Rectal smooth muscle tissue (tissue), 1 donor: ENCODE measurements around the gene NFE2.
"Not testable (repeated sequence)": the region's sequence is repeated elsewhere in the genome, so short reads cannot be mapped to it uniquely, and the experiment has no call there.

Experiments
- H3K27ac ChIP-seq: one replicate; pipeline ENCODE4 v1.7.0; 2013; ENCODE audit warnings: low read depth, low read length, inconsistent platforms
- H3K27me3 ChIP-seq: one replicate; pipeline ENCODE4 v1.7.0; 2013; ENCODE audit warnings: low read length; ENCODE audit not compliant: control insufficient read depth, insufficient read depth
- H3K36me3 ChIP-seq: one replicate; pipeline ENCODE4 v1.7.0; 2013; ENCODE audit warnings: low read length; ENCODE audit not compliant: control insufficient read depth, insufficient read depth
- H3K4me1 ChIP-seq: one replicate; pipeline ENCODE4 v1.7.0; 2013; ENCODE audit warnings: low read length; ENCODE audit not compliant: control insufficient read depth, insufficient read depth
- H3K4me3 ChIP-seq: one replicate; pipeline ENCODE4 v1.7.0; 2013; ENCODE audit warnings: low read length
- H3K9ac ChIP-seq: one replicate; pipeline ENCODE4 v1.7.0; 2013; ENCODE audit warnings: low read length

NFE2 gene

GRCh38 chr12:54329759-54330158, 28.9 kb upstream of the NFE2 start:
- peaks cover 12% of the 10 kb centered on the region for H3K4me1 ChIP-seq
- no peak overlapping the region for H3K27ac ChIP-seq
- no peak overlapping the region for H3K9ac ChIP-seq
- no peaks in the 10 kb centered on the region for H3K36me3 ChIP-seq
- no peaks in the 10 kb centered on the region for H3K27me3 ChIP-seq
- H3K4me3 ChIP-seq = no peak overlapping the region

DNA sequence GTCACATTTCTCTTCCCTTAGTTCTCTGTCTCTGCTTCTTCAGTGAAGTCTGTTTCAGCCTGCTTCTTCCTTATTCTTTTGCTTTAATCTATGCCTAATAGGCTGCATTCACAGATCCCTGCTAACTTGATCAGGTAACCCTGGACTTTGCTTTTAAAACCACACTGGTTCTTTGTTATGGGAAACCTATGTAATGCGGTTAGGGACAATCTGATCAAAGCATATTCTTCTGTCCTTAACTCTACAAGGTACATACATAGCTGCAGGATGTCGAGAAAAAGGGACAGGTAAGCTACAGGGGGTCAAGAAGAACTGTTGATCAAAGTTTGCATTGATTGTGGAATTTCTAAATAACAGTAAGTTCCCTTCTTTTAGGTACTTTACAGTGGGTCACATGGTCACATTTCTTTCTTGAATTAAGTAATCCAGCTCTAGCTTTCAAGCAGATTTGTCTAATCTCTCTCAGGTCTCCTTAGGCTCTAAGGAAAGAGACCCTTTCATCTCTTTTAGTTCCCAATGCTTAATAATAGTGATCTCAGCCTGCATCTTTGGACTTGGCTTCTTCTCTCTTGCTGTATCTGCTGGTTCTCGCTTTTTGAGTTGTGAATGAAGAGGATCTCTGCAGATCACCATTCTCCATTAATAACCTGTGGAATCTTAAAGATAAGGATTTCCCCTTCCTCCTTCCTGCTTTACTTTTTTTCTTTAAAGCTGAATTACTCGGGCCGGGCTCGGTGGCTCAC, 28.0 kb upstream of the NFE2 start:
- Histone ChIP-seq H3K9ac (no peak overlapping the region), H3K4me1 (peaks cover 12% of the 10 kb centered on the region)

DNA sequence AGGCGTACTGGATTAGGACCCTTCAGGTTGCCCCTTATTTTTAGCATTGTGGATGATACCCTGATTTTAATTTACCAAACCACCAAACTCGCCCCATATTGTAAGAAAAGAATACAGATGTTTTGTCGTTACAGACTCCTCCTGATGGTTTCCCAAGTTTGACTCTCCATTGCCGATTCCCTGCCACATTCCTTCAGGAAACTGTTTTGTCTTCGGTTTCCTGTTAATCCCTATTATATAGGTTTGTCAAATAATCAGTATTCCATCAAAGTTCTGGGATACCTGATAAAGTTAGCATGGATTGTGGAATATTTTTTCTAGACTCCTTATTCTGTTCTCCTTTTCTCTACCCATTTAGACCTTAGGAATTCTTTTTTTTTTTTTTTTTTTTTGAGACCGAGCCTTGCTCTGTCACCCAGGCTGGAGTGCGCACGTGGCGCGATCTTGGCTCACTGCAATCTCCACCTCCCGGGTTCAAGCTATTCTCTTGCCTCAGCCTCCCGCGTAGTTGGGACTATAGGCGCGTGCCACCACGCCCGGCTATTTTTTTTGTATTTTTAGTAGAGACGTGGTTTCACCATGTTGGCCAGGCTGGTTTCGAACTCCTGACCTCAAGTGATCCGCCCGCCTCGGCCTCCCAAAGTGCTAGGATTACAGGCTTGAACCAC, 24.8 kb upstream of the NFE2 start:
- Histone ChIP-seq H3K27ac (peak overlapping the region; percentile 82), H3K4me1 (peaks cover 11% of the 10 kb centered on the region), H3K4me3 (peak overlapping the region; percentile 86), H3K9ac (peak overlapping the region; percentile 87)
- not testable (repeated sequence) for H3K36me3 ChIP-seq, H3K27me3 ChIP-seq

More for the DNA sequence above, 28.0 kb upstream of the NFE2 start:
- no peaks in the 10 kb centered on the region for H3K36me3 ChIP-seq
- H3K4me3 ChIP-seq = no peak overlapping the region
- no peaks in the 10 kb centered on the region for H3K27me3 ChIP-seq
- H3K27ac ChIP-seq = no peak overlapping the region

DNA sequence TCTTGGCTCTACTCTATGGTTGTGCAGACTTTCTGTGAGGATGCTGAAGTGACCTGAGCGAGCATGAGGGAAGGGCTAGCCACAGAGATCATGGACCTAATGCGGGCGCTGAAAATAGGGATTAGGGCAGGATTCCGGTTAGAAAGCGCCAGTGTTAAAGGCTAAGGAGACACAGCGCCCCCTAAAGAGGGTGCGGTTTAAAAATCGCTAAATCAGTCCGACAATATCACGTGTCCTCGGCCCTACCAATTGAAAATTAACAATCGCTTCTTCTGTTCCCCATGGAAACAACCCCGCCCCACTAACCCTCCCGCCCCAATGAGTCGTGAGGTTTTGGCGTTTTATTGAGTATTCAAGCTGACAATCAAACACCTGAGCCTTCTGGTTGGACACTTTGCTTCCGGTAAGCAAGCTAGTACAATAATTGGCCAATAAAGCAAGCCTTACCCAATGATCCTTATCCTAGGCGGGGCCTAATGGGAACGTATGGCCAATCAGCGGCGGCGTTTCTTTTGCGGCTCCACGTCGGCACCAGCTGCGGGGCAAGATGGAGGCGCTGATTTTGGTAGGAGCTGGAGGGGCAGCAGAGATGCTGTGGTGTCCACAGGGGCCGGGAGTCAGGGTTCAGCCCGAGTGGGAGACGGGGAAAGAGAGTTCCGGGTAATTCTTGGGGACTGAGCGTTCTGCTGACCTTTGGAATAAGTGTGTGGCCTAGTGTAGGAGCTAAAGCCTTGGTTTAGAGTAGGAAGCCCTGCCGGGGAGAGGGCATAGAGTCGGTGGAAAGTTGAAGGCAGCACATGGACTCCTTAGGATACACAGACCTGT, 24.0 kb upstream of the NFE2 start, which contains the start of gene COPZ1:
TSS of gene COPZ1 (plus strand) at position 515 of the 825 bp plus-strand sequence. CDS start at position 548, 33 bp downstream.
- no peaks in the 10 kb centered on the region for H3K27me3 ChIP-seq
- H3K27ac ChIP-seq = peak within 1 kb of the TSS; percentile 82

DNA sequence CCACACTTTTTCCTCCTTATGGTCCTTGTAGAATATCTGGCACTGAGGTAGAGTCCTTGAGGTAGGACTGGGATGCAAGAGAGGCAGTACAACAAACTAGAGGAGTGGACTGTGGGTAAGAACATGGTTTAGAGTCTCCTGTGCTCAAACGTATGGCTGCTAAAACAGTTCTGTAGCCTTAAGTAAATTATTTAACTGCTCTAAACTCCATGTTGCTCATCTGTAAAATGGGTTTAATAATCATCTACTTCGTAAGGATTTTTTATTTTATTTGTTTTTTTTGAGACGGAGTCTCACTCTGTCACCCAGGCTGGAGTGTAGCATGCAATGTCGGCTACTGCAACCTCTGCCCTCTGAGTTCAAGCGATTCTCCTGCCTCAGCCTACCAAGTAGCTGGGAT, 20.5 kb upstream of the NFE2 start:
- H3K4me3 ChIP-seq = no peak overlapping the region
- H3K27ac ChIP-seq = no peak overlapping the region
- no peak overlapping the region for H3K9ac ChIP-seq
- H3K4me1 ChIP-seq = no peaks in the 10 kb centered on the region
- no peaks in the 10 kb centered on the region for H3K36me3 ChIP-seq
- no peaks in the 10 kb centered on the region for H3K27me3 ChIP-seq

More for the DNA sequence above, 24.0 kb upstream of the NFE2 start, which contains the start of gene COPZ1:
- Histone ChIP-seq H3K4me1 (peaks cover 5% of the 10 kb centered on the region), H3K4me3 (peak within 1 kb of the TSS; percentile 86), H3K9ac (peak within 1 kb of the TSS; percentile 87), H3K36me3 (no peaks in the 10 kb centered on the region)

GRCh38 chr12:54312309-54312708, 11.5 kb upstream of the NFE2 start:
- H3K27me3 ChIP-seq, H3K27ac ChIP-seq, H3K4me3 ChIP-seq, H3K36me3 ChIP-seq, H3K9ac ChIP-seq, H3K4me1 ChIP-seq: not testable (repeated sequence)

GRCh38 chr12:54311051-54311450, 10.2 kb upstream of the NFE2 start:
- Histone ChIP-seq H3K27me3 (no peaks in the 10 kb centered on the region), H3K4me1 (no peaks in the 10 kb centered on the region), H3K9ac (no peak overlapping the region), H3K4me3 (no peak overlapping the region), H3K36me3 (no peaks in the 10 kb centered on the region), H3K27ac (no peak overlapping the region)

GRCh38 chr12:54306925-54307741, 6.3 kb upstream of the NFE2 start:
- no peak overlapping the region for H3K27ac ChIP-seq
- no peak overlapping the region for H3K4me3 ChIP-seq
- no peaks in the 10 kb centered on the region for H3K36me3 ChIP-seq
- H3K27me3 ChIP-seq = no peaks in the 10 kb centered on the region
- H3K4me1 ChIP-seq = no peaks in the 10 kb centered on the region
- H3K9ac ChIP-seq = no peak overlapping the region

DNA sequence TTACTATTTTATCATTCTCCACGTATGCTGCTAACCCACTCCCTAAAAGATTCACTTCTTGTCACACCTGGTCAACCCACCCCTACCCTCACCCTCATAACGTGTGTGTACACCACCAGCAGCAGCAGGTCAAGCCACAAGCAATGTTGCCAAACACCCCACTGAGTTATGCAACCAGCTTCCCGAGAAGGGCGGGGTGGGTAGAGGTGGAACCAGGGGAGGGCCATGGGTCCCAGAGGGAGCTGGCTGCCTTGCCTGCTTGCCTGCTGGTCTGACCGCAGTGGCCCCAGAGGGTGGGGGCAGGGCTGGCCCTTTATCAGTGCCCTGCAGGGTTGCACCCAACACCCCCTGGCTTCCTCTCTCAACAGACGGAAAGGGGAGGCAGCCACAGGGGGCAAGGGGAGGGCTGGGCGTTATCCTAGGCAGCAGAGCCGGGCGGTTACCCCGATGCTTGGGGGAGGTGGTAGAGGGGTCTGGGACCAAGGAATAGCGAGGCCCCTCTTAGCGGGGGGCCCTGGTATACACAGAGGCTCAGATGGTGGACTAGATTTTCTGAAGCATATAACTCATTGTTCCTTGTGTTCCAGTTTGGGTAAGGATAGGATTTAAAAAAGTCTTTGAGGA, 3.5 kb upstream of the NFE2 start:
- no peaks in the 10 kb centered on the region for H3K4me1 ChIP-seq
- H3K27me3 ChIP-seq = peaks cover 9% of the 10 kb centered on the region
- no peaks in the 10 kb centered on the region for H3K36me3 ChIP-seq
- no peak overlapping the region for H3K4me3 ChIP-seq
- no peak overlapping the region for H3K9ac ChIP-seq
- H3K27ac ChIP-seq = no peak overlapping the region

GRCh38 chr12:54303640-54304039, 2.8 kb upstream of the NFE2 start:
- Histone ChIP-seq H3K36me3 (no peaks in the 10 kb centered on the region), H3K27me3 (peaks cover 9% of the 10 kb centered on the region), H3K4me3 (no peak overlapping the region), H3K4me1 (no peaks in the 10 kb centered on the region), H3K9ac (no peak overlapping the region), H3K27ac (no peak overlapping the region)

GRCh38 chr12:54301428-54302048, 723 bp upstream of the NFE2 start:
- no peaks in the 10 kb centered on the region for H3K4me1 ChIP-seq
- H3K27me3 ChIP-seq = peaks cover 9% of the 10 kb centered on the region
- H3K4me3 ChIP-seq = no peak overlapping the region
- H3K27ac ChIP-seq = no peak overlapping the region
- H3K36me3 ChIP-seq = no peaks in the 10 kb centered on the region
- no peak overlapping the region for H3K9ac ChIP-seq
